Activated CD4-positive, alpha-beta memory T cell treated with anti-CD3 and anti-CD28 coated beads for 36 hours (primary cell): ENCODE data around the gene LMX1B. TPM values are rescaled to one million over a fixed set of nuclear protein-coding genes. Genes with fewer than 3 reads are reported as not detected.

Source experiments
- CTCF ChIA-PET: fragments of 350-600 bp; sonication (Branson Sonifier 250); formaldehyde crosslinking; loops from one replicate; lab custom pipeline; 2021; ENCODE audit warnings: antibody characterized with exemption, inconsistent platforms; lab: Charles Lee
- POLR2A ChIA-PET: fragments of 350-600 bp; sonication (Branson Sonifier 250); formaldehyde crosslinking; loops from one replicate; lab custom pipeline; 2021; ENCODE audit warnings: antibody characterized with exemption; lab: Charles Lee
- DNase-seq: peaks from one replicate; pipeline ENCODE4 v3.0.0-alpha.2; 2020
- H3K27ac Mint-ChIP-seq: one replicate; pipeline ENCODE4 v1.8.0; 2021; ENCODE audit warnings: mixed read lengths
- H3K27me3 Mint-ChIP-seq: one replicate; pipeline ENCODE4 v1.8.0; 2021; ENCODE audit warnings: mixed read lengths
- H3K36me3 Mint-ChIP-seq: one replicate; pipeline ENCODE4 v1.8.0; 2021; ENCODE audit warnings: mixed read lengths
- H3K4me1 Mint-ChIP-seq: one replicate; pipeline ENCODE4 v1.8.0; 2021; ENCODE audit warnings: low read depth, mixed read lengths
- H3K4me3 Mint-ChIP-seq: one replicate; pipeline ENCODE4 v1.8.0; 2021; ENCODE audit warnings: mild to moderate bottlenecking, mixed read lengths
- H3K9me3 Mint-ChIP-seq: one replicate; pipeline ENCODE4 v1.8.0; 2021; ENCODE audit warnings: mixed read lengths
- intact Hi-C: fragments of 100-400 bp; cut with micrococcal nuclease; formaldehyde crosslinking; loops from one replicate; pipeline ENCODE4 v1.15.1; 2023
- total RNA-seq, 2 experiments: library from RNA; stranded (reverse); gene quantifications; one replicate each; pipeline ENCODE4 v1.2.3, GENCODE V29; 2021

The LMX1B gene
- total RNA-seq, 2 experiments from 2014 or later: not detected

DNA sequence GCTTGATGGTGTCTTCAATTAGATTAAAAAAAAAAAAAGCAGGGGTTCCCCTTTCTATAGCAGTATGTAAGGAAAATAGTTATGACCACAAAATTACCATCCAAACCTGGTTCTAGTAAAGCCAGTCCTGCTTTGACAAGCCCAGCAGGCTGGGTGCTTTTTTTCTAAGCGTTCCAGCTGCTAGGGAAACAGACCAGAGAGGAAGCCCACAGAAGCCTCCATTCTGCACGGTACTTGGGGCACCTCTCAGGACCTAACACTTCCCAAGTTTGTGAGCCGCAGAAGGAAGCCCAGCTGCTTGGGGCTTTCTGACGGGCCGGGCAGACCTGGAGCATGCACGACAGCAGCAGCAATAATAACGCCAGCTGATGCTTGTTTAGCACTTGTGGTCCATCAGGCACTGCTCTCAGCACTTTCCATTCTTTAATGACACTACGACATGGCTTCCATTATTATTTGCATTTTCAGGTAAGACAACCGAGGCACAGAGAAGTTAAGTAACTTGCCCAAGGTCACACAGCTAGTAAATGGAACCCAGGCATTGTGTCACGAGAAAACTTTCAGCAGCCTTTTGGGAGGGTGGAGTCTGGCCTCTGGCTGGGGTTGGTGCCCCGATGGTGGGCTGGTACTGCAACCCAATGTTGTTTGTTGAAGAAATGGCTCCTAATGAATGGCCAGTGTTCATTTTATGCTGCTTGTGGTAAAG lies 15.4 kb downstream of the LMX1B start:
- H3K36me3 Mint-ChIP-seq: no peaks in the 10 kb centered on the region
- intact Hi-C loops: no loop called here
- ChIA-PET POLR2A (no interaction called here), CTCF (interaction anchor here (0.6 to 1.5 kb wide), 2 partner anchors 55 to 73 kb away, joined by 3 read pairs; no protein-coding TSS in a partner anchor)
- peaks cover 13% of the 10 kb centered on the region for H3K4me1 Mint-ChIP-seq
- no peak overlapping the region for H3K27ac Mint-ChIP-seq
- no peak overlapping the region for H3K4me3 Mint-ChIP-seq
- H3K27me3 Mint-ChIP-seq: peaks cover 71% of the 10 kb centered on the region
- no peaks in the 10 kb centered on the region for H3K9me3 Mint-ChIP-seq
- no peak for DNase-seq

DNA sequence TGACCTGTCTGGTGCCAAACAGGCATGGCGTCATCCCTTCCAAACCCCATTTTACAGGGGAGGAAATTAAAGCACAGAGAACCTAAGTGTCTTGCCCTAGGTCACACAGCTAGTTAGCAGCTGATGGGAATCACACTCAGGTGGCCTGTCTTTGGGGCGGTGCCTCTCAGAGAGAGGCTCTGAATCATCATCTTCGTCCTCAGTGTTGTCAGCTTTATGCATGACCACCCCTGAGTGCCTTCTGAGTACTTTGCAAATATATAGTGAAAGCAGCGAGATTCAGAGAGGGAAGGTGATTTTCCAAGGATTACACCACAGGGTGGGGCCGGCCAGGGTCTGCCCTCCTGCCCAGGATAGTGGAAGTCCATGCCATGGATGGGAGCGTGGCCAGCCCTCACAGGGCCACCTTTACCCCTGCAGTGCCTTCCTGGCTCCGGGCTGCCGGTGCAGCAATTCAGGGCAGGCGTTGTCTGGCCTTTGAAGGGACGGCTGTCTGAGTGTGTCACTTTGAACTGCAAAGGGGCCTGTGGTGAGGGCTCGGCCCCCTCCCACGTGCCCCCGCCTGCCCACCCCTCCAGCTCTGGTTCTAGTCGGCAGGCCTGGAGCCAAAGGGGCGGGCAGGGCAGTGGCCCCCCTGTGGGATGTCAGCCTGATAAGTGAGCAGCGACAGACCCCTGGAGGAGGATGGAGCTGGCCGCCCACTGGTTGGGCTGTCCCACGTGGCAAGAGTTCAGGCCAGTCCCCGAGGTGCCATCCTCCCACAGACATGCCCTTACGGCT lies 16.9 kb downstream of the LMX1B start:
- intact Hi-C loops: no loop called here
- Mint-ChIP-seq H3K4me1 (peaks cover 8% of the 10 kb centered on the region), H3K36me3 (no peaks in the 10 kb centered on the region), H3K27ac (no peak overlapping the region), H3K9me3 (no peaks in the 10 kb centered on the region), H3K4me3 (no peak overlapping the region), H3K27me3 (peaks cover 67% of the 10 kb centered on the region)
- CTCF ChIA-PET: no interaction called here
- POLR2A ChIA-PET: no interaction called here
- no peak for DNase-seq

DNA sequence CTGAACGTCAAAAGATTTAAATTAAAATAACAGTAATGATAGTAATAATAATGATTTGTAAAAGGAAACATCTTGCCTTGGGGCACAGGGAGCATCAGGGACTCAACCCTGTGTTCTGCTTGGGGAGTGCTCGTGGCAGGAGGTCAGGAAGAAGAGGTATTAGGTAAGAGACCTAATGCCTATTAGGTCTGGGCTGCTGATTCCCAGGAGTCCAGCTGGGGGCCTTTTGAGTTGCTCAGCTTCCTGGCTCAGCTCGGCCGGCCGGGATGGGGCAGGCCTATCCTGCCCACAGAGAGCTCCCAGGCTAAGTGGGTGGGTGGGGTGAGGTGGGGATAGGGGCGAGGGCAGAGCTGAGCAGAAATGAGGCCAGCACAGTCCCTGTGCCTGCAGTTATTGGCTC lies 17.5 kb downstream of the LMX1B start:
- Mint-ChIP-seq H3K36me3 (no peaks in the 10 kb centered on the region), H3K4me3 (no peak overlapping the region), H3K27me3 (peaks cover 64% of the 10 kb centered on the region), H3K4me1 (peaks cover 5% of the 10 kb centered on the region), H3K9me3 (no peaks in the 10 kb centered on the region), H3K27ac (no peak overlapping the region)
- ChIA-PET POLR2A (no interaction called here), CTCF (interaction anchor here (1.0 to 1.1 kb wide), 2 partner anchors 58 to 59 kb away, joined by 3 to 7 read pairs; no protein-coding TSS in a partner anchor)
- DNase-seq: no peak
- intact Hi-C loops: no loop called here

DNA sequence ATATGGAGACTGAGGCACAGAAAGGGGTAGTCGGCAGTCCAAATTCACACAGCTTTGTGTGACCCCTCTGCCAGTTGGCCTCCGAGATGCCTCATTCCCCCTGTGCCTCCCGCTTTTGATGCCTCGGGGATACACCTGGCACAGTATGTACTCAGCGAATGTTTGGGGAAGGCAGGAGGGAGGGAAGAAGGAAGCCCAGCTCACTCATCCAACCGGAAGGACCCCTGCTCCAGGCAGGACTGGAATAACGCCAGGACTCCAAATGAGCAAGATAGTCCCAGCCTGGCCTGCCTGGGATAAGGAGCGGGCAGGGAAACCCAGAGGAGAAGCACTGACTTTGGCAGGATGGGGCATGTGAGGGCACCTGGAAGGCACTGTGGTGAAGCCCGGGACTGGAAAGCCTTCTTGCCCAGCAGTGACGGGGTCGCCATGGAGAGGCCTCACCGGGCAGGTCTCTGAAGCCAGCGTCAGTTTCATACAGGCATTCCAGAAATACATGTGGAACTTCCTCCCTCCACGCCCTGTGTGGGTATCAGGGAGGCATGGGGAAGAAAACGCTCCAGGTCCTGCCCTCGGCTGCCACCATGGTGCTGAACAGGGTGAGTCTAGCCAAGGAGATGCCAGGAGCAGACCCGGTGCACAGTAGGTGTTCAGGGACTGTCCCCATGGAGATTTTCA lies 20.3 kb downstream of the LMX1B start:
- no peak overlapping the region for H3K4me3 Mint-ChIP-seq

DNA sequence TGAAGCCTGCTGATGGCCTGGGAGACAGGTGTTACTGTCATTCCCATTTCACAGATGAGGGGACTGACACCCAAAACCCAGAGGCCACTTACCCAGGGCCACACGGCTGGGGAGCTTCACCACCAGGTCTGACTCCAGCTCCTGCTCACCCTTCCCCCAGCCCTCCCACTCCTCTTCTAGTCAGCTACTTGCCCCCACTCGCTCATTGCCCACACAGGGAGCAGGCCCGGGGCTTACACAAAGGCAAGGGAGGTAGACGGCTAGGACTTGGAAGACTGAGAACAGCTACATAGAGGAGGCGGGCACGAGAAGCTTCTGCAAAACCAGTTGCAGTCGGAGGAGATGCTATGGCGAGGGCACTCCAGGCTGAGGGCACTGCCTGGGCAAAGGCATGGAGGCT lies 21.3 kb downstream of the LMX1B start:
- no peaks in the 10 kb centered on the region for H3K36me3 Mint-ChIP-seq
- no peak for DNase-seq
- peaks cover 5% of the 10 kb centered on the region for H3K4me1 Mint-ChIP-seq
- CTCF ChIA-PET: no interaction called here
- no peak overlapping the region for H3K27ac Mint-ChIP-seq
- POLR2A ChIA-PET: no interaction called here
- H3K9me3 Mint-ChIP-seq: no peaks in the 10 kb centered on the region
- intact Hi-C loops: no loop called here
- H3K4me3 Mint-ChIP-seq: no peak overlapping the region
- H3K27me3 Mint-ChIP-seq: peaks cover 61% of the 10 kb centered on the region

More for the DNA sequence above, 20.3 kb downstream of the LMX1B start:
- H3K27me3 Mint-ChIP-seq: peaks cover 61% of the 10 kb centered on the region
- intact Hi-C loops: no loop called here
- no peaks in the 10 kb centered on the region for H3K36me3 Mint-ChIP-seq
- no peaks in the 10 kb centered on the region for H3K9me3 Mint-ChIP-seq
- POLR2A ChIA-PET: no interaction called here
- CTCF ChIA-PET: no interaction called here
- H3K27ac Mint-ChIP-seq: no peak overlapping the region
- DNase-seq: no peak
- peaks cover 5% of the 10 kb centered on the region for H3K4me1 Mint-ChIP-seq

DNA sequence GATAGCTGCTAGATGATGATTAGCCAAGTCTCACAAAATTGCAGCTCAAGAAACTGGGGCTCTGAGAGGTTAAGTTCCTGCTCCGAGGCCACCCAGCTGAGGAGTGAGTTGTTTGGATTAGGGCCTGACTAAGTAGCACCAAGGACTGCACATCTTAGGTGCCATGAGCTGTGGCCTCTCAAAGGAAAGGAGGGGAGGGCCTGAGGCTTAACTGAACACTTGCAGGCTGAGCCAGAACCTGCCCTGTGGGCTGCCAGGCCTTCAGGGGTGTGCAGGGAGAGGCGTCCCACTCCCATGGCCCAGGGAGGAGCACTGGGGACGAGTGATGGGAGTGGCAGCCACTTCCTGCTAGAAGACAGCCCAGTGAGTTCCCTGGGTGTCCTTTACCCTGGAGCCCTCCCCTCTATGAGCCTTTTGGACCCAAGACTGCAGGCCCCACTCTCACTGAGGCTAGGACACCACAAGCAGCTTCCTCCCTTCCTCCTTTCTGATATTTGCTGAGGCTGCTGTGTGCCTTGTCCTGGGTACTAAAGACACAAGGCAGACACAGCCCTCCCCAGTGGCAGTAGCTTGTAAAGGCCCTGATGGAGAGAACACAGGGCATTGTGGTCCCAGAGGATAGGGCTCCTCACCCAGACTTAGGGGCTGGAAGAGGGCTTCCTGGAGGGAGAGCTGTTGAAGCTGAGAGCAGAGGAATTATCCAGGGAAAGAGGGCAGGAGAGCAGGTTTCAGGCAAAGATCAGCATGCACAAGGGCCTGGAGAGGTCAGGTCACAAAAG lies 22.1 kb downstream of the LMX1B start:
- Mint-ChIP-seq H3K27me3 (peaks cover 58% of the 10 kb centered on the region), H3K4me1 (peaks cover 5% of the 10 kb centered on the region), H3K4me3 (no peak overlapping the region), H3K27ac (no peak overlapping the region), H3K36me3 (no peaks in the 10 kb centered on the region), H3K9me3 (no peaks in the 10 kb centered on the region)
- CTCF ChIA-PET: no interaction called here
- POLR2A ChIA-PET: no interaction called here
- intact Hi-C loops: no loop called here
- DNase-seq: no peak

DNA sequence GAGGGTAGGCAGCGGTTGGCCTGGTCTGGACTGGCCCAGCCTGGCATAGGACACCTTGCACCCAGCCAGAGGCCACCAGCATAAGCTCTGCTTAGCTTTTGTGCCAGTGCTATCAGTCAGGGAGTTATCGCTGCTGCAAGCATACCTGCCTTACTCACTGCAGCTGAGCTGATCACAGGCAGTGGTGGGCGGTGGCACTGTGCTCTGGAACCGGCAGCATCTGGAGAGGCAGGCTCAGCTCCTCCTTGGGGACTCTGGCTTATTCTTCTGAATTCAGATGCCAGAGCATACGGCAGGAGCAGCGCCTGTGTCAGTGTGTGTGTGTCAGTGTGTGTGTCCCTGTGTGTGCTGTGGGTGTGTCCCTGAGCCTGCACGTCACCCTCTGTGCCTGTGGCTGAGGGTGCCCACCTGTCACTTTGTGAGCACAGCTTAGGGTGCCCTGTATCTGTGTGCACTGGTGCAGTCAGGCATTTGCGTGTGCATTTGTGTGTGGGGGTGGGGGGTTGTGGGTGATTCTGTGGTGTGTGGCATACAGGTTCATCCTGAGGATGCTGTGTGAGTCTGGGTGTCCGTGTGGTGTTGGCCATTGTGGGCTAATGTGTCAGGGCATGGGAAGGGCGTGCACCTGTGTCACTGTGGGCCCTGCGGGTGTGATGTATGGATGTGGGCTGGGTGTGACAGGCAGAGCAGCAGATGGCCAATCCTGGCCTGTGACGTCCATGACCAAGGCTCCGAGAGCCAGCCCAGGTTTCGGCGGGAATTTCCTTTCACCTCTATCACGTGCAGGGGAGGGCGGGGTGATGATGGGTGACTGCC lies 23.5 kb downstream of the LMX1B start:
- peaks cover 5% of the 10 kb centered on the region for H3K4me1 Mint-ChIP-seq
- intact Hi-C loops: no loop called here
- H3K27me3 Mint-ChIP-seq: peaks cover 61% of the 10 kb centered on the region
- H3K36me3 Mint-ChIP-seq: no peaks in the 10 kb centered on the region
- no peaks in the 10 kb centered on the region for H3K9me3 Mint-ChIP-seq
- ChIA-PET POLR2A (no interaction called here), CTCF (no interaction called here)
- no peak overlapping the region for H3K27ac Mint-ChIP-seq
- H3K4me3 Mint-ChIP-seq: no peak overlapping the region
- no peak for DNase-seq

DNA sequence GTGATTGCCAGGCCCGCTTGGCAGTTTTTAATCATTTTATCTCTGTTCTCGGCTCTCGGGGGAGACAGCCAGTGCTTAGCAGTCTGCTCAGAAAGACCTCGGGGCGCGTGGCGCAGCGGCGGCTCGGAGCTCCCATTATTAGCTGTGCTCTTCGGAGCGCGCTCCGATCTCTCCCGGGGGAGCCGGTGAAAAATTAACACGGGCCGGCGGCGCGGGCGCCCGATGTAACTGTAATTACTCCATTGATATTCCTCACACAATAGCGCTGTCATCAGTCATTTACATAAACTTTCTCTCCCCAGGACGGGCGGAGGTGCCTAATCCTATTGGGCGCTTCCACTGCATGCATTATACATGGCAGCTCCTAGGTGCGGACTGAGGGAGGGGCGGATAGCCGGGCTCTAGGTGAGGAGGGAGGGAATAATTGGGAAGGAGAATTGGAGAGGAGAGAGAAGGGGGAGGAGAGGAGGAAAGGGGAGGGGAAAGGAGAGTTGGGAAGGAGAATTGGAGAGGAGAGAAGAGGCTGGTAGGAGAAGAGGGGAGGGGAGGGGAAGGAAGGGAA lies 24.9 kb downstream of the LMX1B start:
- Mint-ChIP-seq H3K36me3 (no peaks in the 10 kb centered on the region), H3K4me3 (no peak overlapping the region), H3K9me3 (no peaks in the 10 kb centered on the region), H3K27me3 (peaks cover 63% of the 10 kb centered on the region), H3K27ac (no peak overlapping the region), H3K4me1 (peaks cover 5% of the 10 kb centered on the region)
- intact Hi-C loops: no loop called here
- CTCF ChIA-PET: no interaction called here
- DNase-seq: no peak
- POLR2A ChIA-PET: no interaction called here

DNA sequence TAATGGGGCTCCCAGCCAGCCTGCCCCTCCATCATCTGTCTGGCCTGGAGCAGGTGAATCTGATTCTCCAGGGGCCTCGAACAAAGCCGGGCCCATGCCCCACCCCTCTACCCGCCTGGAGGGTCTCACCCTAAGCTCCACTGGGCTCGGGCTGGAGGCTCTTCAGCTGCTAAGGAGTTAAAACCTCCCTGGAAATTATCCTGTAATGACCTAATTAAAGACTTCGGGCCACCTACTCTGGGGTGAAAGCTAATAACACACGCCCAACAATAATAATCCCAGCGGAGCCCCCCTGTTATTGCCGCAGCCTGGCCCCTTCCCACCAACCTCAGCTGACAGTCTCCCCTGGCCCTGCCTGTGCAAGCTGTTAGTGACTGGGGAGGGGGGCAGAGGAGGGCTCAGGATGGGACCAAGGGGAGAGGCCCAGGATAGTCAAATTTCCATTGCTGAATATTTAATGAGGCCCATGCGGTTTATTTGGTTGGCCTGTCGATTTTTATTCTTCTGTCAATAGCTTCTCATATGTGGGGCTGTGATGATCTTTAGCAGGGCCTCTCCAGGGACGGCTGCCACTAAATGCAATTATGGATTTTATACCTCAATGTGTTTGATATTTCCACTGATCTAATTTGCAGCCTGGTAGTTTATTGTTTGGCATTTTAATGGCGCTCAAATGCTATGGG lies 25.7 kb downstream of the LMX1B start:
- POLR2A ChIA-PET: no interaction called here
- H3K4me3 Mint-ChIP-seq: no peak overlapping the region
- peaks cover 66% of the 10 kb centered on the region for H3K27me3 Mint-ChIP-seq
- no peak overlapping the region for H3K27ac Mint-ChIP-seq
- intact Hi-C loops: no loop called here
- no peak for DNase-seq
- no peaks in the 10 kb centered on the region for H3K9me3 Mint-ChIP-seq
- CTCF ChIA-PET: no interaction called here
- no peaks in the 10 kb centered on the region for H3K36me3 Mint-ChIP-seq
- H3K4me1 Mint-ChIP-seq: peaks cover 5% of the 10 kb centered on the region

DNA sequence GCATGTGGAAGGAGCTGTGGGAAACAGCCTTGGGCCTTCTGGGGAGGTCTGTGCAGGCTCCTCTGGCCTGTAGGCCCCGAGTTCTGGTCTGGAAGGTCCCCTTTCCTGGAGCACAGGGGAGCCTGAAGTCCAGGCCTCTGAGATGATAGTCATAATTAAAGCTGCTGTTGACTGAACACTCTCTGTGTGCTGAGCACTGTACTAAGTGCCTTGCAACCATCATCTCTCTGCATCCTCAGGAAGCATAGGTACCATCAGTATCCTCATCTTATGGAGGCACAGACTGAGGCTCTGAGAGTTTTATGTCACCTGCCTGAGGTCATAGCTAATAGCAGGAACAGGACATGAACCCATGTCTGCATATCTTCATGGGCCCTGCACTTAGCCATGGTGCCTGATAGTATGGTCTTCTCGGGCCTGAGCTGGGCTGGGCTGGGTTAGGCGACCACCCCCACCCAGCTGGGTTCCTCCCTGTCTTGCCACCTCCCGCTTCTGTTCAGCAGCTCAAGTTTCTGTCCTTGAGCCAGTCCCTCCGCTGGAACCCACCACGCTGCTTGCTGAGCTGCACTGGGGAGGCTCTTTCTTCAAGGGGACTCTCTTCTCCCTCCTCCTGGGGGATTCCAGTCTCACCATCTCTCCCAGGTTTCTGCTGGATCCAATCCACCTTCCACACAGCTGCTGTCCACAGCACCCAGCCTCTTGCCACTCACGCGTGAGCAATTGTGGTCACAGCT lies 27.6 kb downstream of the LMX1B start:
- ChIA-PET POLR2A (no interaction called here), CTCF (interaction anchor here (0.9 to 1.9 kb wide), 2 partner anchors 64 to 65 kb away, joined by 3 to 6 read pairs; no protein-coding TSS in a partner anchor)
- Mint-ChIP-seq H3K4me1 (peaks cover 5% of the 10 kb centered on the region), H3K4me3 (no peak overlapping the region), H3K27me3 (peaks cover 64% of the 10 kb centered on the region), H3K27ac (no peak overlapping the region), H3K9me3 (no peaks in the 10 kb centered on the region), H3K36me3 (no peaks in the 10 kb centered on the region)
- no peak for DNase-seq
- intact Hi-C loops: no loop called here
